Duodenal mucosa (tissue), 2 donors: Measurements from ENCODE around the gene ZDHHC16.
"Not testable (repeated sequence)": the region's sequence is repeated elsewhere in the genome, so short reads cannot be mapped to it uniquely, and the experiment has no call there.

Source experiments
- H3K27ac ChIP-seq: one replicate; pipeline ENCODE4 v1.7.0; 2013; ENCODE audit warnings: low read depth, low read length
- H3K27me3 ChIP-seq, 2 donors: one replicate each; pipeline ENCODE4 v1.7.0; 2013; ENCODE audit warnings: low read length in 2 of 2, control low read depth in 1 of 2; ENCODE audit not compliant: insufficient read depth in 2 of 2, control insufficient read depth in 1 of 2
- H3K36me3 ChIP-seq, 2 donors: one replicate each; pipeline ENCODE4 v1.7.0; 2013; ENCODE audit warnings: low read length in 2 of 2, control low read depth in 1 of 2; ENCODE audit not compliant: insufficient read depth in 2 of 2, control insufficient read depth in 1 of 2
- H3K4me1 ChIP-seq, 2 donors: one replicate each; pipeline ENCODE4 v1.7.0; 2013; ENCODE audit warnings: low read length in 2 of 2, control low read depth in 1 of 2; ENCODE audit not compliant: insufficient read depth in 2 of 2, control insufficient read depth in 1 of 2
- H3K4me3 ChIP-seq, 2 donors: one replicate each; pipeline ENCODE4 v1.7.0; 2013; ENCODE audit warnings: low read length in 2 of 2, low read depth in 1 of 2
- H3K9ac ChIP-seq, 2 donors: one replicate each; pipeline ENCODE4 v1.7.0; 2013; ENCODE audit warnings: low read length in 2 of 2, low read depth in 1 of 2
- H3K9me3 ChIP-seq, 2 donors: one replicate each; pipeline ENCODE4 v1.7.0; 2013; ENCODE audit warnings: low read length in 2 of 2, control low read depth in 1 of 2; ENCODE audit not compliant: control insufficient read depth in 1 of 2

ZDHHC16 gene

GRCh38 chr10:97468781-97469180 lies 22.8 kb downstream of the ZDHHC16 start:
- H3K9ac ChIP-seq, H3K27ac ChIP-seq, H3K4me3 ChIP-seq, H3K4me1 ChIP-seq, H3K9me3 ChIP-seq, H3K27me3 ChIP-seq: not testable (repeated sequence)
- peaks cover 40 to 78% of the 10 kb centered on the region in 2 donors for H3K36me3 ChIP-seq

DNA sequence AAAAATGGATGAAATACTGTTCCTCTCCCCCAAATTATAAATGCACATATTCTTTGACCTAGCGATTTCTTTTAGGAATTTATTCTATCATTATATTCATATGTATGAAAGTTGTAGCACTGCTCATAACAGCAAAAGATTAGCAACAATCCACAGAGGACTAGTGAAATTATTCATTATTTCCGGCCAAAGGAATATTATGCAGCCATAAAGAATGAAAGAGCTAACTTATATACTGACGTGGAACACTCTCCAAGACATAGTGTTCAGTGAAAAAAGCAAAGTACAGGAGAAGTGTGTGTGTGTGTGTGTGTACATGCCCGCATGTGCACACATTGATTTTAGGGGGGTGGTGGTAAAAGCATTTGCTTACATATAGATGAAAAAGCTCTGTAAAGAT lies 28.9 kb downstream of the ZDHHC16 start:
- no peak overlapping the region for H3K4me3 ChIP-seq
- H3K36me3 ChIP-seq: peaks cover 45 to 73% of the 10 kb centered on the region in 2 donors
- no peaks in the 10 kb centered on the region for H3K4me1 ChIP-seq
- no peak overlapping the region for H3K27ac ChIP-seq
- H3K9ac ChIP-seq: no peak overlapping the region
- no peaks in the 10 kb centered on the region for H3K27me3 ChIP-seq
- no peaks in the 10 kb centered on the region for H3K9me3 ChIP-seq

DNA sequence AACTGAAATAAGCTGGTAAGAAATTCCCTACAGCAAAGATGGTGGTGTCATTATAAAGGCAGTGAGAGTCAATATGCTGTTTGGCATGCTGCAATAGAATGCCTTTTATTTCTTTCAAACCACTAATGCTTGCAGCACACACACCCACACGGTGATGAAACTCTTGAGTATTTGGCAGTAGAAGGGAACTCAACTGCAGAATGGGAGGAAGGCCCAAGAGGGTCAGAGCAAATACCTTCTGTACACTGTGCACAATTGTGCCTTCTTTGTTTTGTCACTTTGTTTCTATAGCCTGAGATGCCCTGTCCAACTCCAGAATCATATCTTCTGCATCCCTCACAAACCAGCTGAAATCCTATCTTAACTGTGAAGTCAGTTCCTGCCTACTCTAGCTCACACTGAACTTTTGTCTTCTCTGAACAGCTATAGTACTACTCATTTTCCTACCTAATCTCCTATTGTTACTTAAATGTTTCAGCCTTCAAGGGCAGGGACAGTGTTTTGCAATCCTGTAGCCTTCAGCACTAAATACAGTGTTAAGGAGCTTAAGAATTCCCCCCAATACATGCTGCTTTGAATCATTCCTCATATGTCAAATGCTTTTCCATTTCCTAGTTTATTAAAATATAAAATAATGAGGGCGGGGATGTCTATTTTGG lies 30.1 kb downstream of the ZDHHC16 start:
- no peak overlapping the region for H3K27ac ChIP-seq
- H3K27me3 ChIP-seq: no peaks in the 10 kb centered on the region
- no peaks in the 10 kb centered on the region for H3K9me3 ChIP-seq
- H3K36me3 ChIP-seq: peaks cover 44 to 75% of the 10 kb centered on the region in 2 donors
- H3K4me3 ChIP-seq: no peak overlapping the region
- H3K4me1 ChIP-seq: no peaks in the 10 kb centered on the region
- H3K9ac ChIP-seq: no peak overlapping the region

DNA sequence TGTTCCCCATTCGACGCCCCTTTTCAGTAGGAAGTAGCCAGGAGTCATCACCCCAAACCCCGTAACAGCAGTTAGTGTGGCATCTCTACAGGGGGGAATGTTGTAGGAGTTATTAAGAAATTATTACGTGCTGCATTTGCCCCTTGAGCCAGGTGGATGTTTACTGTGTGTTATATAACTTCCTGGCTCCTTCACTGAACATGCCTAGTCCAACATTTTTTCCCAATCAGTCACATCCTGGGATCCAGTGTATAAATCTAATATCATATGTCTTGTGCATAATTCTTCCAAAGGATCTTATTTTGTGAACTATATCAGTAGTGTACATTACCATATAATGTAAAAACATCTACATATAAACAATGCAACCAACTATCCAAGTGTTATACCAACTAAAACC lies 33.4 kb downstream of the ZDHHC16 start:
- H3K4me3 ChIP-seq, H3K9me3 ChIP-seq, H3K4me1 ChIP-seq, H3K27ac ChIP-seq, H3K9ac ChIP-seq, H3K27me3 ChIP-seq: not testable (repeated sequence)
- H3K36me3 ChIP-seq: peaks cover 47 to 67% of the 10 kb centered on the region in 2 donors

GRCh38 chr10:97479939-97480338 lies 34.0 kb downstream of the ZDHHC16 start:
- Histone ChIP-seq H3K27ac (no peak overlapping the region), H3K36me3 (peaks cover 46 to 62% of the 10 kb centered on the region in 2 donors), H3K9me3 (no peaks in the 10 kb centered on the region), H3K9ac (no peak overlapping the region), H3K27me3 (no peaks in the 10 kb centered on the region), H3K4me1 (no peaks in the 10 kb centered on the region), H3K4me3 (no peak overlapping the region)

DNA sequence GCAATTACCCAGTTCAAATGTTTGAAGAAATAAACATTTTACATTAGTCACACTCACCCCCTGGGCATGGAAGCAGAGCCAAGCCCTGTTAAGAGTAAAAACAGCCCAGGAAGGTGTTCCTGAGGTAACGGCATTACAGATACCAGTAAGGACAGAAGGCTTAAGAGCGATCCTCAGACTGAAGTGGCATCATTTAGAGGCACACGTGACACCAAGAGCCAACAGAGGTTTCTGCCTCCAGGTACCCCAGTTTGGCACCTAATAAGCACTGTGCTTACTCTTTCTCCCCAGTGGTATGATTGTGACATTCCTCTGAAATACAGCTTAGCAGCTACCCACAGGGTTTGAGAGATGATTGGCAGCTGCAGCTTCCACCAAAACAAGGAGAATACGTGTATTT lies 35.1 kb downstream of the ZDHHC16 start:
- no peaks in the 10 kb centered on the region for H3K4me1 ChIP-seq
- no peak overlapping the region for H3K27ac ChIP-seq
- H3K9me3 ChIP-seq: no peaks in the 10 kb centered on the region
- H3K36me3 ChIP-seq: peaks cover 45 to 54% of the 10 kb centered on the region in 2 donors
- no peaks in the 10 kb centered on the region for H3K27me3 ChIP-seq
- no peak overlapping the region for H3K9ac ChIP-seq
- H3K4me3 ChIP-seq: no peak overlapping the region

DNA sequence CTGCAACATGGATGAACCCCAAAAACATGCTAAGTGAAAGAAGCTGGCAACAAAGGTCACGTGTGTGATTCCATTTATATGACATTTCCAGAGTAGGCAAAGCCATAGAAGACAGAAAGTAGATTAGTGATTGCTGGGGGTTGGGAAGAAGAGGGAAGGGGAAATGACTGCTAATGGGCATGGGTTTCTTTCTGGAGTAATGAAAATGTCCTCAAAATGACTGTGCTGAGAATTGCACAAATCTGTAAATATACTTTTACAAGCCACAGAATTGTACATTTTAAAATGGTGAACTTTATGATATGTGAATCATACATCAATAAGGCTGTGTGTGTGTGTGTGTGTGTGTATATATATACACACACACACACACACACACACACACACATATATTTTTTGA lies 36.4 kb downstream of the ZDHHC16 start:
- Histone ChIP-seq H3K27me3 (no peaks in the 10 kb centered on the region), H3K9me3 (no peaks in the 10 kb centered on the region), H3K4me1 (no peaks in the 10 kb centered on the region), H3K27ac (no peak overlapping the region), H3K4me3 (no peak overlapping the region), H3K36me3 (peaks cover 33 to 42% of the 10 kb centered on the region in 2 donors), H3K9ac (no peak overlapping the region)

DNA sequence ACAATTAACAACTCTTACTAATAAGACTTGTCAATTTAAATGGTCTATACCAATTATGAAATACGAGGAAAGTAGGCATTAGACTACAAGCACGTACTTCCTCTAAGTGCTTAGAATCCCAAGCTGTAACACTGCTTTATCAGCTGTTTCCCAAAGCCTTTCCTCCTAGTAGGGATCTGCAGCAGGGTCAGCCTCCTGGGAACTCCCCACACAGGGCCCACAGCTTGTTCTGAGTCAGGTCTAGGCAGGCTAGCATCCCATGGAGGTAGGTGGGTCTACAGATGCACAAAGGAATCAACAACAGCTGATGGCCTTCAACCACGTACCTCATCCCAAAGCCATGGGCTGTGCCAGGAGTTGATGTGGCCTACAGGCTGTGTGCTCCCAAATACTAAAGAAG lies 37.5 kb downstream of the ZDHHC16 start:
- Histone ChIP-seq H3K27me3 (no peaks in the 10 kb centered on the region), H3K9ac (no peak overlapping the region), H3K4me3 (no peak overlapping the region), H3K36me3 (peaks cover 23 to 30% of the 10 kb centered on the region in 2 donors), H3K27ac (no peak overlapping the region), H3K4me1 (no peaks in the 10 kb centered on the region), H3K9me3 (no peaks in the 10 kb centered on the region)

DNA sequence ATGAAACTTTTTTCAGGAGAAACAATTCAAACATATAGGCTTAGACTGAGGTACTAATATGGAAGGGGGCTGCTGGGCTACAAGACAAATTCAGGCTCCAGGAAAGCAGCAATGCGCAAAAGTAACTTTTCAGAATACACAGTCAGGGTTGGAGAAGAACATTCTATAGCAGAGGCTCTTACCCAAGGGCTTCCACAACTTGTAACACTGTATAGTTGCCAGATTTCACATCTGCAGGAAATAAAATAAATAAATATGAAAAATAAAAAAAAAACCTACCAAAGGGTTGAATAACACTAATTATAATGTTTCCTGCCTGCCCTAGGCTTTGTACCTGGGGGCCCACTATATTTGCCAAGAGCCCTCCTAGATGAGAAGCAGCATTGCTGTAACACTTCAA lies 37.9 kb downstream of the ZDHHC16 start:
- no peak overlapping the region for H3K27ac ChIP-seq
- no peak overlapping the region for H3K4me3 ChIP-seq
- no peaks in the 10 kb centered on the region for H3K27me3 ChIP-seq
- H3K36me3 ChIP-seq: peaks cover 23 to 28% of the 10 kb centered on the region in 2 donors
- H3K4me1 ChIP-seq: no peaks in the 10 kb centered on the region
- no peaks in the 10 kb centered on the region for H3K9me3 ChIP-seq
- H3K9ac ChIP-seq: no peak overlapping the region

DNA sequence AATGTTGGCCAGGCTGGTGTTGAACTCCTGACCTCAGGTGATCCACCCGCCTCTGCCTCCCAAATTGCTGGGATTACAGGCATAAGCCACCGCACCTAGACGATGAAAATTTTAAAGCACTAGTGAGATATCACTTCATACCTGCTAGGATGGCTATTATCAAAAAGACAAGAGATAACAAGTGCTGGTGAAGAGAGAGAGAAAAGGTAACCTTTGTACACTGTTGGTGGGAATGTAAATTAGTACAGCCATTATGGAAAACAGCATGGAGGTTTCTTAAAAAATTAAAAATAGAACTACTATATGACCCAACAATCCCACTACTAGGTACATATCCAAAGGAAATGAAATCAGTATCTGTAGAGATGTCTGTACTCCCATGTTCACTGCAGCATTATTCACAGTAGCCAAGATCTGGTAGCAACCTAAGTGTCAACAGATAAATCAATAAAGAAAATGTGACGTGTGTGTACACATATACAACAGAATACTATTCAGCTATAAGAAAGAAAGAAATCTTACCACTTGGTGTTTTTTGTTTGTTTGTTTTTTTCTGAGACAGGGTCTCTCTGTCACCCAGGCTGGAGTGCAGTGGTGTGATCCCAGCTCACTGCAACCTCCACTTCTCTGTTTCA lies 39.8 kb downstream of the ZDHHC16 start:
- Histone ChIP-seq H3K9ac (no peak overlapping the region), H3K9me3 (no peaks in the 10 kb centered on the region), H3K27ac (no peak overlapping the region), H3K27me3 (no peaks in the 10 kb centered on the region), H3K4me1 (peaks cover 0 to 1% of the 10 kb centered on the region in 2 donors), H3K4me3 (no peak overlapping the region), H3K36me3 (peaks cover 13 to 18% of the 10 kb centered on the region in 2 donors)
